Dendritic cell treated with granulocyte-macrophage colony-stimulating factor and Interleukin-4, amounts not matched to agents 40 ng/mL and 50 ng/mL, for 4 days (primary cell): ENCODE measurements around the gene SPTLC1.

Experiments
- H3K27ac Mint-ChIP-seq: one replicate; pipeline ENCODE4 v1.8.0; 2022; ENCODE audit warnings: mild to moderate bottlenecking, mixed read lengths
- H3K27me3 Mint-ChIP-seq: one replicate; pipeline ENCODE4 v1.8.0; 2022; ENCODE audit warnings: mild to moderate bottlenecking, mixed read lengths
- H3K36me3 Mint-ChIP-seq: one replicate; pipeline ENCODE4 v1.8.0; 2022; ENCODE audit warnings: low read depth, mixed read lengths
- H3K4me1 Mint-ChIP-seq: one replicate; pipeline ENCODE4 v1.8.0; 2022; ENCODE audit warnings: low read depth, mixed read lengths
- H3K4me3 Mint-ChIP-seq: one replicate; pipeline ENCODE4 v1.8.0; 2022; ENCODE audit warnings: mild to moderate bottlenecking, moderate library complexity, mixed read lengths
- H3K9me3 Mint-ChIP-seq: one replicate; pipeline ENCODE4 v1.8.0; 2022; ENCODE audit warnings: mixed read lengths
- intact Hi-C: fragments of 100-400 bp; cut with micrococcal nuclease; formaldehyde crosslinking; loops from one replicate; pipeline ENCODE4 v1.15.0; 2022

The SPTLC1 gene

DNA sequence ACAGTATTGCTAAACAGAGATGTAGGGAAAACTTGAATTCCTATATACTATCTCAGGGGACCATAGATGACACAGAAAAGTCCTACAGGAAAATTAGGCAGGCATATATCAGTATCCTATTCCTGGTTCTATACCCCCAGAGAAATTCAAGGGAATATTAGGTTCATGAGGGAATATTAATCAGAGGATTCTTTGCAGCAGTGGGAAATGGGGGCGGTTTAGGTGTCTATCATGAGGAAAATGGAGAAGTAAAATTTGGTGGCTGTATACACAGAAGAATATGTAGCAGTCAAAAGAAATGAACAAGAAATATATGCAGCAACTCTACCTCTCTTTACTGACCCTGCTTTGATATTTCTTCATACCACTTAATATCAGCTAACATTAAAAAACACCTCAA lies 20.0 kb downstream of the SPTLC1 start:
- peaks cover 57% of the 10 kb centered on the region for H3K36me3 Mint-ChIP-seq
- H3K9me3 Mint-ChIP-seq, result peaks cover 9% of the 10 kb centered on the region
- peaks cover 17% of the 10 kb centered on the region for H3K4me1 Mint-ChIP-seq
- H3K4me3 Mint-ChIP-seq, result no peak overlapping the region
- no peaks in the 10 kb centered on the region for H3K27me3 Mint-ChIP-seq
- H3K27ac Mint-ChIP-seq, result no peak overlapping the region
- intact Hi-C loops, result no loop called here

DNA sequence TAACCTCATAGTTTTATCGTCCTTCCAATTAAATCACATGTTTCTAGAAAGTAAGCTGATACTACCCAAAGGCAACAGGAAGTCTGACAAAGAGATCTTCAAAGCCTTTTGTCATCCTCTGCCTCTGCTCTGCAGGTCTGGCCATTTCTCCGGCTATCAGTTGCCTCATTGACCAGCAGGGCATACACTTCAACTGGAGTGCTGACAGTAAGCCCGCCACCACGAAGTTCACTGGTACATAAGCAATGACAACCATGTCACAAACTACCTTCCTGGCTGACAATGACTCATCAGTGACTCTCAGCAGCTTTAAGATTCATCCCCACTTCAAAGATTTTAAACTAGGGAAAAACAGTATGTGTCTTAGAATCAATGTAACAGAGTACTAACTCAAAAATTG lies 20.6 kb downstream of the SPTLC1 start:
- Mint-ChIP-seq H3K36me3 (peaks cover 57% of the 10 kb centered on the region), H3K27ac (no peak overlapping the region), H3K9me3 (peaks cover 13% of the 10 kb centered on the region), H3K4me1 (peaks cover 17% of the 10 kb centered on the region), H3K4me3 (no peak overlapping the region), H3K27me3 (no peaks in the 10 kb centered on the region)
- intact Hi-C loops, result no loop called here

DNA sequence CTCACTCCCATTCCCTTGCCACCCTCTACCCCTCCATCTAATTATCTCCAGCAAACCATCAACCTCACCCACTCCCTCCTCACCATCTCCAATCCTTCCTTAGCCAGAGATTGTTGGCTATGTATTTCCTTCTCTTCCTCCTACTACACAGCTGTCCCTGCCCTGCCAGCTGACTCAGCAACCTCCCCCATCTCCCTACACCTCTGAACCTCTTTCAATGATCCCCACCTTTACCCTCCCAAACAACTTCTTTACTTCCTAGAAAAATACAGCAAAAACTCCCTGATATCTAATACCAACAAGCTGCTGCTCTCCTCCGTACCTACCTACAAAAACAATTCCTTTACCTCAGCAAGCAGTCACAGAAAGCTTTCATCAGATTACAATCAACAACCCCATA lies 37.3 kb downstream of the SPTLC1 start:
- no peaks in the 10 kb centered on the region for H3K9me3 Mint-ChIP-seq
- no peak overlapping the region for H3K27ac Mint-ChIP-seq
- H3K4me1 Mint-ChIP-seq, result no peaks in the 10 kb centered on the region
- H3K4me3 Mint-ChIP-seq, result no peak overlapping the region
- H3K36me3 Mint-ChIP-seq, result peaks cover 33% of the 10 kb centered on the region
- H3K27me3 Mint-ChIP-seq, result no peaks in the 10 kb centered on the region
- intact Hi-C loops, result no loop called here

DNA sequence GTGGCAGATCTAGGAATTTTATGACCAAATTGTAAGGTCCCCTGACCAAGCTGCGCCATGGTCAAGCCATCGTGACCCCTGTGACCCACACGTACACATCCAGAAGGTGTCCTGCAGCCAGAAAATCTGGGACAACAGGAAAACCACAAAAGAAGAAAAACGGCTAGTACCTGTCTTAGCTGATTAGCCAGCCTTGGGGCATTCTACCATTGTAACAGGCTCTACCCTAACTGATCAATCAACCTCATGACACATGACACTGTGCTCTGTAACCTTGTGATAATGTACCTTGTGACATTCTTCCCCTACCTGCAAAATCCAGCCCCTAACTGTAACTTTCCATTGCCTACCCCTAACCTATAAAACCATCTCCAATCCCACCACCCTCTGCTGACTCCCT lies 43.6 kb downstream of the SPTLC1 start:
- Mint-ChIP-seq H3K27ac (no peak overlapping the region), H3K9me3 (no peaks in the 10 kb centered on the region)
- intact Hi-C loops, result no loop called here

DNA sequence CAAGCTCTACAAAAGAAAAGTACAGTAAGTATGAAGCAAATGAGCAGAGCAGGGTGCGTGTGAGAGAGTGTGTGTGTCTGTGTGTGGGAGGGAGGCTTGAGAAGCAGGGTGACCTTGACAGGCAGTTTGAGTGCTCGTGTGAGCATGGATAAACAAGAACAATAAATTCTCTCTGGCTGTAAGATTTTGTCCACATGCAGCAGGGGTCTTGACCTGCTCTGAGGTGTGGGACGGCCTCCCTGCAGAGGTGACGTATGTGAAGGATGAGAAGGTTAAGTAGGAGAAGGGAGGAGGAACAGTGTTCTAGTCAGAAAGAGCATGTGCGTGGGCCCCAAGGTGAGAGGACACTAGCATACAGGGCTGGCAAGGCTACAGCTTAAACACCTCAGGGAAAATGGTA lies 49.0 kb downstream of the SPTLC1 start:
- H3K27me3 Mint-ChIP-seq, result no peaks in the 10 kb centered on the region
- H3K9me3 Mint-ChIP-seq, result peaks cover 22% of the 10 kb centered on the region
- peaks cover 79% of the 10 kb centered on the region for H3K36me3 Mint-ChIP-seq
- intact Hi-C loops, result no loop called here
- no peak overlapping the region for H3K4me3 Mint-ChIP-seq
- no peak overlapping the region for H3K27ac Mint-ChIP-seq
- no peaks in the 10 kb centered on the region for H3K4me1 Mint-ChIP-seq

More for the DNA sequence above, 43.6 kb downstream of the SPTLC1 start:
- Mint-ChIP-seq H3K4me1 (no peaks in the 10 kb centered on the region), H3K27me3 (no peaks in the 10 kb centered on the region), H3K36me3 (peaks cover 45% of the 10 kb centered on the region), H3K4me3 (no peak overlapping the region)

DNA sequence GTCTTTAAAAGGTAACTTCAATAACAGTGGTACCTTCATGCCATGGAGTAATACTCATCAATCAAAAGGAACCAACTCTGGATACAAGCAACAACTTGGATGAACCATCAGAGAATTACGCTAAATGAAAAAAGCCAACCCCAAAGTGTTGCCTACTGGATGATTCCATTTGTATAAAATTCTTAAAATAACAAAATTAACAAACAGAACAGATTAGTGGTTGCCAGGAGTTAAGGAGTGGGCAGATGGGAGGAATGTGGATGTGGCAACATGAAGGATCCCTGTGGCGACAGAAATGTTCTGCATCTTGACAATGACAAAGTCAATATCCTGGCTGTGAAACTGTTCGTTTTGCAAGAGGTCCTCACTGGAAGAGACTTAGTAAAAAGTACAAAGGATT lies 50.5 kb downstream of the SPTLC1 start:
- intact Hi-C loops, result no loop called here
- Mint-ChIP-seq H3K4me1 (no peaks in the 10 kb centered on the region), H3K27ac (no peak overlapping the region), H3K27me3 (no peaks in the 10 kb centered on the region), H3K36me3 (peaks cover 94% of the 10 kb centered on the region), H3K4me3 (no peak overlapping the region), H3K9me3 (peaks cover 31% of the 10 kb centered on the region)

DNA sequence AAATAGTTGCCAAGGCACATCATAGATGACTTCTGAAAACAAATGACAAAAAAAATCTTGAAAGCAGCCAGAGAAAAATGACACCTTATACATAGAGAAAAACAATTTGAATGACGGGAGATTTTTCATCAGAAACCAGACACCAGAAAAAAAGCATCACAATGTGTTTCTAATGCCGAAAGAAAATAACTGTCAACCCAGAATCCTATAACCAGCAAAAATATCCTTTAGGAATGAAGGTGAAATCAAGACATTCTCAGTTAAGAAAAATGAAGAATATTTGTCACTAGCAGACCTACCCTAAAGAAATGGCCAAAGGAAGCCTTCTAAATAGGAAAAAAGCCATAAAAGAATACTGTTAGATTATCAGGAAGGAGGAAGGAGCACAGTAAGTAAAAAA lies 54.0 kb downstream of the SPTLC1 start:
- Mint-ChIP-seq H3K9me3 (peaks cover 31% of the 10 kb centered on the region), H3K27me3 (no peaks in the 10 kb centered on the region), H3K27ac (no peak overlapping the region), H3K4me3 (no peak overlapping the region), H3K4me1 (no peaks in the 10 kb centered on the region), H3K36me3 (peaks cover 92% of the 10 kb centered on the region)
- intact Hi-C loops, result no loop called here

DNA sequence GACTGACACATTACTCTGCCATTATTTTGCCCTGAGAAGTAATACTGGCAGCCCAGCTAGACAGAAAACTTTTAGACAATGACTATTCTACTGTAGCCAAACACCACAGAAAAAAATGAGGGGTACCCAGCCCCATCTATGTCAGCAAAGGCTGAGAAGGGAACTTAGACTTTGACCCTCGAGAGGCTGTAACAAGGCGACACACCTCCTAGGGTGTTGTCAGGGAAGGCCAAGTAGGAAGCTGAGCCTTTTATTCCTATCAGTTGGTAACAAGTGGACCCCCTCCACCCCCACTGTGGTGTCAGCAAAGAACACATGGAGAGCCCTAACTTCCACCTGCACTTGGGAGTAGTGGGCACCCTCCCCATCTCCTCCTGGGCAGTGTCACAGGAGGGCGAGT lies 55.6 kb downstream of the SPTLC1 start:
- no peak overlapping the region for H3K27ac Mint-ChIP-seq
- H3K27me3 Mint-ChIP-seq, result no peaks in the 10 kb centered on the region
- intact Hi-C loops, result no loop called here

DNA sequence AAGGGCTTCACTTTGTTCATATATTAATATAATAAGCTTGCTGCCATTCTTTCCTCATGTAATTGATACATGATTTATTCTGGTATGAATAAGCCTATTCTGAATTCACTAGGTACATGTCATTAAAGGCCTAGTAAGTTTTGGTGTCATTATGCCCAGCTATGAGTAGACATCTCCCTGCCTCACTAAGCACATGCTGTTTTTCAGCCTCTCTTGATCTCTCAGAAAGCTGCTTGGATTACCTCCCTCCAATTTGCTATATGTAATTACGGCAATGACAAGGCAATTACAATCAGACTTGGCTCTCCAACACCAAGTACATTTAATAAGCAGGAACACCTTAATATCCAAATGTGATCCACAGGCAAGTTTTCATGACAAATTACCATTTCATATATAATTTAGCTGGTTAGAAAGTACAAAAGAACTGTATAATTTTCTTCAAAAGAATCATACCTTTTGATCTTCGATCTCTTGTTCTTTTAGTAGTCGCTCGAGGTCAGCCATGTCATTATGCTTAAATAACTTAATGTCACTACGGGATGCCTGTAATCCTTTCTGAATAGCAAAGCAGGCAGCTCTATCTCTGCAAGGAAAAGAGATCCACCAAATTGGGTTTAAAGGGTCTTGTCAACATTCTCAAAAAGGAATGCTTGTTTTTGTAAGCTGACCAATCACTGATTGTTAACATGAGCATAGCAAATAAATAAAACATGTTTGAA lies 56.3 kb downstream of the SPTLC1 start:
- Mint-ChIP-seq H3K27me3 (no peaks in the 10 kb centered on the region), H3K36me3 (peaks cover 93% of the 10 kb centered on the region), H3K4me3 (no peak overlapping the region), H3K4me1 (no peaks in the 10 kb centered on the region), H3K27ac (no peak overlapping the region), H3K9me3 (peaks cover 31% of the 10 kb centered on the region)
- intact Hi-C loops, result no loop called here

More for the DNA sequence above, 55.6 kb downstream of the SPTLC1 start:
- Mint-ChIP-seq H3K36me3 (peaks cover 93% of the 10 kb centered on the region), H3K4me3 (no peak overlapping the region), H3K4me1 (no peaks in the 10 kb centered on the region), H3K9me3 (peaks cover 31% of the 10 kb centered on the region)

DNA sequence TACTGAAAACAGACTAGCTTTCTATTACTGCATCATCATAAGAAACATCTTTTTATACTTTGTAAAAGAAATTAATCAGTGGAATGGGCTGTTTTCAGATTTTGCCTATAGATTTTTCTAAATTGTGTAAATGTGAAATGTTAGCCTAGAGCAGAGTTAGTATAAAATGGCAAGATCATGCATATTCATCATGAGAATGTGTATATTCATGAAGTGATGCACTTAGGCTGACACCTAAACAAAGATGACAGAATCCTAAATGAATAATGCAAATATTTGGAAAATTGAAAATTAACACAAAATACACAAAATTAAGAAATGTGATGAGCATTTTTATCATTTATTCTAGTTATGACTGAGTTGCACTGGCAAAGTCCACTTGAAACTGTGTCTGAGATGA lies 57.2 kb downstream of the SPTLC1 start:
- Mint-ChIP-seq H3K27me3 (no peaks in the 10 kb centered on the region), H3K27ac (no peak overlapping the region), H3K4me3 (no peak overlapping the region), H3K4me1 (no peaks in the 10 kb centered on the region), H3K36me3 (peaks cover 93% of the 10 kb centered on the region), H3K9me3 (peaks cover 28% of the 10 kb centered on the region)
- intact Hi-C loops, result no loop called here

DNA sequence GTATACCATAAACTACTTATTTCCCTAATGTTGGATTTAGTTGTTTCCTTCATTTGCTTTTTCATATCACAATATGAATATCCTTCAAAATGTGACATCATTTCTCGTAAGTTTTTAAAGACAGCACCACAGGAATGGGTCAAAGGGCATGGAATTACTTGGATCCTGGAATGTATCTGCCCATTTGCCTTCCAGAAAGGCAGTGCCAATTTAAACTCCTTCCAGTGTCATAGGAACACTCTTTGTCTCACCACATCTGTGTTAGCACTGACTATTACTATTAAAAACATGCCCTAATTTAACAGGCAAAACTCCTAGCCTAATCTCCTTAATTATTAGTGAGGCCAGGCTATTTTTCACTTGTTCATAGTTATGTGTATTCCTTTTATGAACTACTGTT lies 58.0 kb downstream of the SPTLC1 start:
- Mint-ChIP-seq H3K27me3 (no peaks in the 10 kb centered on the region), H3K4me1 (no peaks in the 10 kb centered on the region), H3K4me3 (no peak overlapping the region), H3K27ac (no peak overlapping the region), H3K9me3 (peaks cover 20% of the 10 kb centered on the region), H3K36me3 (peaks cover 93% of the 10 kb centered on the region)
- intact Hi-C loops, result no loop called here

DNA sequence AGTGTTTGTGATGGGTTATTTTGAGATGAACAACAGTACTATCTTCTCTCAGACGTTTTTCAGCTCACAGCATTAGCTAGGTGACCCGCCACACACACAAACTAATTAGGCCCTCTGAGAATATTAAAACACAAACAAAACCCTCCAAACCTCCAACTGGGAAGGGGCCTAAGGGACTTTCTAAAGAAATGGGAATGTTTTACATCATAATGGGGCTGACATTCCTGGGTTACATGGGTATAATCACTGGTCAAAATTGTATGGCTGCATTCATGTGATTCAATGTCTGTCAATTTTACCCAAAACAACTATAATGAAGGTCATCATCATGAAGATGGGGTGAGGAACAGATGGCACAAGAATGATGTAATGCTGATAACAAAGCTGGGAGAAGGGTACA lies 59.6 kb downstream of the SPTLC1 start:
- Mint-ChIP-seq H3K27me3 (no peaks in the 10 kb centered on the region), H3K4me3 (no peak overlapping the region), H3K36me3 (peaks cover 90% of the 10 kb centered on the region), H3K27ac (no peak overlapping the region), H3K4me1 (no peaks in the 10 kb centered on the region), H3K9me3 (peaks cover 4% of the 10 kb centered on the region)
- intact Hi-C loops, result no loop called here

DNA sequence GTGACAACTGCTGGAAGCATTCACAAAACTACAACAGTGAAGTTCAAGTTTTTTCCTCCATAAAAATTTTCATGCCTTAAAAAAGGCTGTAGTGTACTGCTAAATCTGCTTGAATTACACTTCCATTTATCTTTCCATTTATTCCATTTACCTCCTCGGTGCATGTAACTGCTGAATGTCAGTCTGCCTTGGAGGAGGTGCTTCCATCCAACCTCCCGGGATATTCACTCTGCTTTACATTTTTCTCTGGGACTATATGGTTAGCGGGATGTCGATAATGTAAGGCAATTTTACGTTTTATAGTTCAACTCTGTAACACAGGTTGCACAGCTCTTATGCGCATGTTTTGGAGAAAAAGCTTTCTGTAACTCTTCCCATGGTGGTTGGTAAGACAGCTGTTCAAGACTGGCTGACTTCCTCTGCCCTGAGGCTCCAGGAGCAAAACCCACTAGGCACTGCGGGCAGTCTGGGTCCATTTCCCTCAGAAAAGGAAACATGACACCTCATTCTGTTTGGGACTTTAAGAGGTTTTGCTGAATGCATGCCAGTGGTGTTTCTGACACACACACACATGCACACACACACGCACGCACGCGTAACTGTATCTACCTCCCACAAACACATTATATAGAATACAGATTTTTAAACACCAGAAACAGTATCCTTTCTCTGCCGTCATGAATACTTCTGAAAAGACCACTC lies 66.1 kb downstream of the SPTLC1 start:
- no peak overlapping the region for H3K27ac Mint-ChIP-seq
- H3K4me1 Mint-ChIP-seq, result no peaks in the 10 kb centered on the region
- H3K36me3 Mint-ChIP-seq, result peaks cover 94% of the 10 kb centered on the region
- intact Hi-C loops, result no loop called here
- no peaks in the 10 kb centered on the region for H3K27me3 Mint-ChIP-seq
- H3K9me3 Mint-ChIP-seq, result peaks cover 7% of the 10 kb centered on the region
- H3K4me3 Mint-ChIP-seq, result no peak overlapping the region

DNA sequence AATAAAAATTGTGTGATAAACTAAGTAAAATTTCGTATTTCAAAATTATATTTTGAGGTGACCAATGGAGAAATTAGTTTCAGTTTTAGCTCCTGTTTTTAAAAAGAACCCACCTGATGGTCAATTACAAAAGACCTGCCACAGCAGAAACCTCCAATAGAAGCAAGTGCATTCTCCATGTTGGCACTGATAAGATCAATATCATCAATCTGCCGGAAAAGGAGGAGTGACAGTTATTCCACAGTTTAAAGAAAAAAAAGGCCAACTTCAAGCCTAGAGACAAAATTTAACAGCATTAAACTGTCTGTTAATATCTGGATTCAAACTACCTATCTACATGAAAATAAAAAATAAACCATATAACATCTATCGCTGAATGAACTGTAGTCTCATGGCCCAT lies 67.7 kb downstream of the SPTLC1 start:
- intact Hi-C loops, result no loop called here
- H3K27ac Mint-ChIP-seq, result no peak overlapping the region
- no peaks in the 10 kb centered on the region for H3K4me1 Mint-ChIP-seq
- H3K4me3 Mint-ChIP-seq, result no peak overlapping the region
- peaks cover 23% of the 10 kb centered on the region for H3K9me3 Mint-ChIP-seq
- no peaks in the 10 kb centered on the region for H3K27me3 Mint-ChIP-seq
- peaks cover 94% of the 10 kb centered on the region for H3K36me3 Mint-ChIP-seq

DNA sequence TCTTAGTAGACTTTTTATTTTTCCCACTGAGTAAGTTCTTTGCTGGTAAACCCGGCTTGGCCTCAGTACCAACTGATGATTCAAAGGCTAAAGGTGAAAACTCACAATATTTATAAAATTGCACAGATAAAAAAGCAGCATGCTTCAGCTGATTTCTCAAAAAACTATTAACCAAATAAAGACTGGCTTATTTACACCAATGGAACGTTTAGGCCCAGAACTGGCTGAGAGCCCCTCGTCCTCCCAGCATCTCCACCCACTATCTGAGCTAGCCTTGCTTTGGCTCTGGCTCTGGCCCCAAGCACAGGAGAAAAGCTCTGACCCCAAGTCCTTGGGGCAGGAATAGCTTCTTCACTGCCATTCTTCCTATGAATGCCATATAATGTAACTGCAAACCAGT lies 68.5 kb downstream of the SPTLC1 start:
- no peak overlapping the region for H3K27ac Mint-ChIP-seq
- H3K36me3 Mint-ChIP-seq, result peaks cover 95% of the 10 kb centered on the region
- no peaks in the 10 kb centered on the region for H3K4me1 Mint-ChIP-seq
- H3K9me3 Mint-ChIP-seq, result peaks cover 31% of the 10 kb centered on the region
- no peak overlapping the region for H3K4me3 Mint-ChIP-seq
- intact Hi-C loops, result no loop called here
- no peaks in the 10 kb centered on the region for H3K27me3 Mint-ChIP-seq
